Left colon (tissue), 2 donors: ENCODE data around the gene PCDHGB7. TPM values are rescaled to one million over a fixed set of nuclear protein-coding genes. Genes with fewer than 3 reads are reported as not detected.
"Not testable (repeated sequence)": the region's sequence is repeated elsewhere in the genome, so short reads cannot be mapped to it uniquely, and the experiment has no call there.

ENCODE experiments used
- ATAC-seq: fragments of 200-7000 bp; cut with Tn5 transposase; one replicate; pipeline ENCODE4 v1.9.1; 2020; ENCODE audit warnings: mild to moderate bottlenecking, moderate library complexity
- DNase-seq, 2 donors: peaks; one replicate each; pipeline ENCODE4 v3.0.0-alpha.2; 2020
- intact Hi-C, 2 donors: fragments of 100-400 bp; cut with DNase I in 1 of 2; cut with micrococcal nuclease in 1 of 2; formaldehyde crosslinking; loops; one replicate each; pipeline versions ENCODE4 v1.11.2 to v1.14.0; 2022; cut with DNase I, micrococcal nuclease
- total RNA-seq, 2 donors: library from RNA; stranded (reverse); fragmentation: NEBNext Ultra II Directional; extraction: Animal tissue kit (Norgen Biotek cat#: 25700); gene quantifications; one replicate each; pipeline ENCODE4 v1.2.1, GENCODE V29; 2021
- donor health status: DM: no; HTN: no; CAD: no.
- donor health status: DM: yes; HTN: yes; CAD: no.

PCDHGB7 gene
- total RNA-seq, 2 donors from 2014 or later, result 3.0 to 4.2 TPM

DNA sequence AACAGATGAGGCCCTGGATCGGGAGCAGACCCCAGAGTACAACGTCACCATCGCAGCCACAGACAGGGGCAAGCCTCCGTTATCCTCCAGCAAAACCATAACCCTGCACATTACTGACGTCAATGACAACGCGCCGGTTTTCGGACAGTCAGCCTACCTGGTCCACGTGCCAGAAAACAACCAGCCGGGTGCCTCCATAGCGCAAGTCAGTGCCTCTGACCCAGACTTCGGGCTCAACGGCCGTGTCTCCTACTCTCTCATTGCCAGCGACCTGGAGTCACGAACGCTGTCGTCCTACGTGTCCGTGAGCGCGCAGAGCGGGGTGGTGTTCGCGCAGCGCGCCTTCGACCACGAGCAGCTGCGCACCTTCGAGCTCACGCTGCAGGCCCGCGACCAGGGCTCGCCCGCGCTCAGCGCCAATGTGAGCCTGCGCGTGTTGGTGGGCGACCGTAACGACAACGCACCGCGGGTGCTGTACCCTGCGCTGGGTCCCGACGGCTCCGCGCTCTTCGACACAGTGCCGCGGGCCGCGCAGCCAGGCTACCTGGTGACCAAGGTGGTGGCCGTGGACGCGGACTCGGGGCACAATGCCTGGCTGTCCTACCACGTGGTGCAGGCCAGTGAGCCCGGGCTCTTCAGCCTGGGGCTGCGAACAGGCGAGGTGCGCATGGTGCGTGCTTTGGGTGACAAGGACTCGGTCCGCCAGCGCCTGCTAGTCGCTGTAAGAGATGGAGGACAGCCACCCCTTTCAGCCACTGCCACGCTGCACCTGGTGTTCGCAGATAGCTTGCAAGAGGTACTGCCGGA is 1.8 kb downstream of the PCDHGB7 start:
- intact Hi-C loops, result loop anchor here in 1 of 2 donors (10.0 kb wide), 1 partner anchor 146 kb away; no protein-coding TSS in a partner anchor
- ATAC-seq (no peak), DNase-seq (no peak)

- no peak for DNase-seq
- intact Hi-C loops, result no loop called here
- ATAC-seq, result no peak
These were observed 3.5 kb downstream of the PCDHGB7 start, which contains the start of gene PCDHGA11 for GRCh38 chr5:141420855-141421488. PCDHGA11 (plus strand) TSS chr5:141421051; CDS start chr5:141421228, 177 bp downstream.

DNA sequence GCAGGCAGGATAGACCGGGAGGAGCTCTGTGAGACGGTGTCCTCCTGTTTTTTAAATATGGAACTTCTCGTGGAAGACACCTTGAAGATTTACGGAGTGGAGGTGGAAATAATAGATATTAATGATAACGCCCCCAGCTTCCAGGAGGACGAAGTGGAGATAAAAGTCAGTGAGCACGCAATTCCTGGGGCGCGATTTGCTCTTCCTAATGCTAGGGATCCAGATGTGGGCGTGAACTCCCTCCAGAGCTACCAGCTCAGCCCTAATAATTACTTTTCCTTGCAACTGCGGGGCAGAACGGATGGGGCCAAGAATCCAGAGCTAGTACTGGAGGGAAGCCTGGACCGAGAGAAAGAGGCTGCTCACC is 4.0 kb downstream of the PCDHGB7 start:
- intact Hi-C loops, result no loop called here
- no peak for DNase-seq
- ATAC-seq, result no peak

GRCh38 chr5:141422742-141423291 is 5.3 kb downstream of the PCDHGB7 start:
- DNase-seq (no peak), ATAC-seq (no peak)
- intact Hi-C loops, result no loop called here

GRCh38 chr5:141427783-141428426 is 10.4 kb downstream of the PCDHGB7 start:
- intact Hi-C loops, result no loop called here
- DNase-seq (no peak), ATAC-seq (no peak)

GRCh38 chr5:141430332-141431113 is 13.0 kb downstream of the PCDHGB7 start, which contains the start of gene PCDHGA12:
PCDHGA12 (plus strand) TSS chr5:141430507; CDS start chr5:141430760, 253 bp downstream.
- no peak for DNase-seq
- intact Hi-C loops, result no loop called here
- no peak for ATAC-seq

GRCh38 chr5:141431286-141431685 is 13.8 kb downstream of the PCDHGB7 start:
- intact Hi-C loops, result no loop called here
- no peak for ATAC-seq
- DNase-seq, result no peak

DNA sequence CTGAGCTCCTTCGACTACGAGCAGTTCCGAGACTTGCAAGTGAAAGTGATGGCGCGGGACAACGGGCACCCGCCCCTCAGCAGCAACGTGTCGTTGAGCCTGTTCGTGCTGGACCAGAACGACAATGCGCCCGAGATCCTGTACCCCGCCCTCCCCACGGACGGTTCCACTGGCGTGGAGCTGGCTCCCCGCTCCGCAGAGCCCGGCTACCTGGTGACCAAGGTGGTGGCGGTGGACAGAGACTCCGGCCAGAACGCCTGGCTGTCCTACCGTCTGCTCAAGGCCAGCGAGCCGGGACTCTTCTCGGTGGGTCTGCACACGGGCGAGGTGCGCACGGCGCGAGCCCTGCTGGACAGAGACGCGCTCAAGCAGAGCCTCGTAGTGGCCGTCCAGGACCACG is 14.8 kb downstream of the PCDHGB7 start:
- intact Hi-C loops, ATAC-seq, DNase-seq: not testable (repeated sequence)

DNA sequence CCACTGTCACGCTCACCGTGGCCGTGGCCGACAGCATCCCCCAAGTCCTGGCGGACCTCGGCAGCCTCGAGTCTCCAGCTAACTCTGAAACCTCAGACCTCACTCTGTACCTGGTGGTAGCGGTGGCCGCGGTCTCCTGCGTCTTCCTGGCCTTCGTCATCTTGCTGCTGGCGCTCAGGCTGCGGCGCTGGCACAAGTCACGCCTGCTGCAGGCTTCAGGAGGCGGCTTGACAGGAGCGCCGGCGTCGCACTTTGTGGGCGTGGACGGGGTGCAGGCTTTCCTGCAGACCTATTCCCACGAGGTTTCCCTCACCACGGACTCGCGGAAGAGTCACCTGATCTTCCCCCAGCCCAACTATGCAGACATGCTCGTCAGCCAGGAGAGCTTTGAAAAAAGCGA is 15.2 kb downstream of the PCDHGB7 start:
- intact Hi-C loops, DNase-seq, ATAC-seq: not testable (repeated sequence)

- no peak for ATAC-seq
- intact Hi-C loops, result no loop called here
- no peak for DNase-seq
These were observed 16.5 kb downstream of the PCDHGB7 start for GRCh38 chr5:141434006-141434405.

- intact Hi-C loops, result no loop called here
- ATAC-seq (no peak), DNase-seq (no peak)
These were observed 19.7 kb downstream of the PCDHGB7 start for GRCh38 chr5:141437221-141437620.

- no peak for ATAC-seq
- DNase-seq, result no peak
- intact Hi-C loops, result no loop called here
These were observed 22.1 kb downstream of the PCDHGB7 start for GRCh38 chr5:141439411-141440141.

GRCh38 chr5:141440341-141440740 is 22.9 kb downstream of the PCDHGB7 start:
- ATAC-seq (no peak), DNase-seq (no peak)
- intact Hi-C loops, result no loop called here

GRCh38 chr5:141441571-141442170 is 24.2 kb downstream of the PCDHGB7 start:
- no peak for DNase-seq
- no peak for ATAC-seq
- intact Hi-C loops, result no loop called here

DNA sequence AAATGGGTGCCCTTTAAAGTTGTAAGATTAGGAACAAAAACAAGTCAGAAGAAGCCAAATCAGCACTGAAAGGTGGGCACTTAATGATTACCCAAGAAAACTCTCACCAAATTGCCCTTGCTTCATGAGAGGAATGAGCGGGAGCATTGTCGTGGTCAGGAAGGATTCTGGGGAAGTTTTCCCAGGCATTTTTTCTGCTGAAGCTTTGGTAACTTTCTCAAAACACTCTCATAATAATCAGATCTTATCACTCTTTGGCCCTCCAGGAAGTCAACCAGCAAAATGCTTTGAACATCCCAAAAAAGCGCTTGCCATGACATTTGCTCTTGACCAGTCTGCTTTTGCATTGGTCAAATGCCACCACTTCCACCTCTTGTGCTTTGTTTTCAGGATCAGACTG is 47.9 kb downstream of the PCDHGB7 start:
- no peak for DNase-seq
- no peak for ATAC-seq
- intact Hi-C loops, result no loop called here
